ENCODE results near the gene BMI1.

Gene BMI1

GRCh38 chr10:22341926-22342196 is 21.0 kb downstream of the BMI1 start:
- ATAC-seq (ENCODE audit: insufficient read depth, low read depth) (no peak), DNase-seq (no peak)
- TF ChIP-seq EZH2 (IDR thresholded peaks at IDR 0.05; ENCODE audit: borderline replicate concordance, low read depth, low read length, severe bottlenecking), result no peak
- TF ChIP-seq CTCF (IDR thresholded peaks at IDR 0.05; ENCODE audit: borderline replicate concordance, extremely low read depth, low read length, poor library complexity, severe bottlenecking), result no peak
- Histone ChIP-seq H3K4me3 (ENCODE audit: low read depth in 1 of 2, low read length in 2 of 2) (no peak overlapping the region), H3K4me2 (ENCODE audit: insufficient read depth, low read length) (no peak overlapping the region), H3K27me3 (ENCODE audit: insufficient read depth, low read length, poor library complexity) (peaks cover 68% of the 10 kb centered on the region), H3K79me2 (ENCODE audit: insufficient read depth, low read length) (no peaks in the 10 kb centered on the region), H3K9me3 (ENCODE audit: insufficient read depth, low read length, severe bottlenecking) (no peaks in the 10 kb centered on the region), H4K20me1 (ENCODE audit: insufficient read depth, low read length) (no peaks in the 10 kb centered on the region), H3K36me3 (ENCODE audit: insufficient read depth, low read length) (no peaks in the 10 kb centered on the region; the same call in 1 of the 2 replicates), H2AFZ (ENCODE audit: low read depth, low read length) (no peak overlapping the region), H3K4me1 (ENCODE audit: insufficient read depth, low read length) (peaks cover 29% of the 10 kb centered on the region), H3K9ac (ENCODE audit: low read depth, low read length) (no peak overlapping the region), H3K27ac (ENCODE audit: low read length) (no peak overlapping the region)

GRCh38 chr10:22342421-22342820 is 21.5 kb downstream of the BMI1 start:
- peaks cover 27% of the 10 kb centered on the region for H3K4me1 ChIP-seq (ENCODE audit: insufficient read depth, low read length)
- H3K4me2 ChIP-seq (ENCODE audit: insufficient read depth, low read length), result no peak overlapping the region
- H3K27me3 ChIP-seq (ENCODE audit: insufficient read depth, low read length, poor library complexity), result peaks cover 63% of the 10 kb centered on the region

GRCh38 chr10:22343731-22344130 is 22.8 kb downstream of the BMI1 start:
- Histone ChIP-seq H3K27ac (ENCODE audit: low read length) (no peak overlapping the region), H4K20me1 (ENCODE audit: insufficient read depth, low read length) (no peaks in the 10 kb centered on the region), H3K4me3 (ENCODE audit: low read depth in 1 of 2, low read length in 2 of 2) (no peak overlapping the region), H3K4me2 (ENCODE audit: insufficient read depth, low read length) (no peak overlapping the region), H3K4me1 (ENCODE audit: insufficient read depth, low read length) (peaks cover 26% of the 10 kb centered on the region), H2AFZ (ENCODE audit: low read depth, low read length) (no peak overlapping the region), H3K9ac (ENCODE audit: low read depth, low read length) (no peak overlapping the region), H3K9me3 (ENCODE audit: insufficient read depth, low read length, severe bottlenecking) (no peaks in the 10 kb centered on the region), H3K27me3 (ENCODE audit: insufficient read depth, low read length, poor library complexity) (peaks cover 51% of the 10 kb centered on the region), H3K79me2 (ENCODE audit: insufficient read depth, low read length) (no peaks in the 10 kb centered on the region), H3K36me3 (ENCODE audit: insufficient read depth, low read length) (no peaks in the 10 kb centered on the region; the same call in 1 of the 2 replicates)
- no peak for DNase-seq
- TF ChIP-seq EZH2 (IDR thresholded peaks at IDR 0.05; ENCODE audit: borderline replicate concordance, low read depth, low read length, severe bottlenecking), result no peak
- TF ChIP-seq CTCF (IDR thresholded peaks at IDR 0.05; ENCODE audit: borderline replicate concordance, extremely low read depth, low read length, poor library complexity, severe bottlenecking), result no peak
- ATAC-seq (ENCODE audit: insufficient read depth, low read depth), result no peak

More at GRCh38 chr10:22342421-22342820, 21.5 kb downstream of the BMI1 start:
- no peak overlapping the region for H3K9ac ChIP-seq (ENCODE audit: low read depth, low read length)
- H3K9me3 ChIP-seq (ENCODE audit: insufficient read depth, low read length, severe bottlenecking), result no peaks in the 10 kb centered on the region
- no peaks in the 10 kb centered on the region for H4K20me1 ChIP-seq (ENCODE audit: insufficient read depth, low read length)
- no peaks in the 10 kb centered on the region; the same call in 1 of the 2 replicates for H3K36me3 ChIP-seq (ENCODE audit: insufficient read depth, low read length)
- H3K4me3 ChIP-seq (ENCODE audit: low read depth in 1 of 2, low read length in 2 of 2), result no peak overlapping the region
- H3K27ac ChIP-seq (ENCODE audit: low read length), result no peak overlapping the region
- H2AFZ ChIP-seq (ENCODE audit: low read depth, low read length), result no peak overlapping the region
- DNase-seq (no peak), ATAC-seq (ENCODE audit: insufficient read depth, low read depth) (no peak)
- no peak for TF ChIP-seq CTCF (IDR thresholded peaks at IDR 0.05; ENCODE audit: borderline replicate concordance, extremely low read depth, low read length, poor library complexity, severe bottlenecking)
- no peak for TF ChIP-seq EZH2 (IDR thresholded peaks at IDR 0.05; ENCODE audit: borderline replicate concordance, low read depth, low read length, severe bottlenecking)
- H3K79me2 ChIP-seq (ENCODE audit: insufficient read depth, low read length), result no peaks in the 10 kb centered on the region

GRCh38 chr10:22344249-22344648 is 23.4 kb downstream of the BMI1 start:
- Histone ChIP-seq H3K4me2 (ENCODE audit: insufficient read depth, low read length) (no peak overlapping the region), H3K9me3 (ENCODE audit: insufficient read depth, low read length, severe bottlenecking) (no peaks in the 10 kb centered on the region), H3K4me1 (ENCODE audit: insufficient read depth, low read length) (peaks cover 20% of the 10 kb centered on the region), H3K27me3 (ENCODE audit: insufficient read depth, low read length, poor library complexity) (peaks cover 46% of the 10 kb centered on the region), H4K20me1 (ENCODE audit: insufficient read depth, low read length) (no peaks in the 10 kb centered on the region), H3K9ac (ENCODE audit: low read depth, low read length) (no peak overlapping the region), H3K27ac (ENCODE audit: low read length) (no peak overlapping the region), H3K4me3 (ENCODE audit: low read depth in 1 of 2, low read length in 2 of 2) (no peak overlapping the region), H2AFZ (ENCODE audit: low read depth, low read length) (no peak overlapping the region), H3K79me2 (ENCODE audit: insufficient read depth, low read length) (no peaks in the 10 kb centered on the region), H3K36me3 (ENCODE audit: insufficient read depth, low read length) (no peaks in the 10 kb centered on the region; the same call in 1 of the 2 replicates)
- ATAC-seq (ENCODE audit: insufficient read depth, low read depth), result peak; percentile 25; the same call in 2 of the 3 replicates
- no peak for DNase-seq
- TF ChIP-seq EZH2 (IDR thresholded peaks at IDR 0.05; ENCODE audit: borderline replicate concordance, low read depth, low read length, severe bottlenecking) (peak; percentile 57), CTCF (IDR thresholded peaks at IDR 0.05; ENCODE audit: borderline replicate concordance, extremely low read depth, low read length, poor library complexity, severe bottlenecking) (no peak)

Measured in DND-41 (cell line).